IMR-90 (cell line): Measurements from ENCODE around the gene PIH1D1. TPM values are rescaled to one million over a fixed set of nuclear protein-coding genes. Genes with fewer than 3 reads are reported as not detected.

Experiments
- ATAC-seq: fragments of 200-7000 bp; cut with Tn5 transposase; 2 replicates; pipeline ENCODE4 v1.9.1; 2020; ENCODE audit warnings: low read depth, mild to moderate bottlenecking, moderate library complexity
- BruUV-seq: library from RNA; stranded (reverse); fragments of 400-500 nt; replicated peaks from 2 replicates; lab custom pipeline; 2021; lab: Mats Ljungman, UMichigan
- CTCF ChIA-PET: fragments of 300-600 bp; formaldehyde crosslinking; extraction: SDS; loops from one replicate; lab custom pipeline; 2021; ENCODE audit warnings: antibody characterized with exemption; lab: Yijun Ruan, JAX
- POLR2A ChIA-PET: fragments of 300-600 bp; sonication (Branson Sonifier 250); formaldehyde crosslinking; loops from one replicate; lab custom pipeline; 2022; ENCODE audit warnings: antibody characterized with exemption; ENCODE audit not compliant: unreplicated experiment; lab: Charles Lee
- DNase-seq: peaks from one replicate; pipeline ENCODE4 v3.0.0; 2013
- H2AFZ ChIP-seq: replicated peaks from 2 replicates; pipeline ENCODE3; 2013; ENCODE audit warnings: low read length, mild to moderate bottlenecking; ENCODE audit not compliant: poor library complexity
- H2AK5ac ChIP-seq: 2 replicates; pipeline ENCODE4 v1.6.1; 2013; ENCODE audit warnings: low read depth, low read length, inconsistent platforms
- H2AK9ac ChIP-seq: replicated peaks from 2 replicates; pipeline ENCODE3; 2013; ENCODE audit warnings: mild to moderate bottlenecking, low read depth, low read length, moderate library complexity; ENCODE audit not compliant: poor library complexity
- H2BK120ac ChIP-seq: 2 replicates; pipeline ENCODE4 v1.6.1; 2013; ENCODE audit warnings: low read depth, low read length, inconsistent platforms
- H2BK15ac ChIP-seq: 3 replicates; pipeline ENCODE4 v1.6.1; 2013; ENCODE audit warnings: low read depth, low read length, inconsistent platforms
- H2BK20ac ChIP-seq: 2 replicates; pipeline ENCODE4 v1.6.1; 2013; ENCODE audit warnings: low read depth, mild to moderate bottlenecking, inconsistent platforms, low read length, moderate library complexity
- H2BK5ac ChIP-seq: 2 replicates; pipeline ENCODE4 v1.6.1; 2013; ENCODE audit warnings: mild to moderate bottlenecking, low read depth, low read length, inconsistent platforms; ENCODE audit not compliant: poor library complexity, severe bottlenecking
- H3K14ac ChIP-seq: replicated peaks from 2 replicates; pipeline ENCODE4 v1.6.1; 2013; ENCODE audit warnings: low read depth, low read length, inconsistent platforms
- H3K18ac ChIP-seq: 2 replicates; pipeline ENCODE4 v1.6.1; 2013; ENCODE audit warnings: low read depth, low read length, control low read depth
- H3K23ac ChIP-seq: 2 replicates; pipeline ENCODE4 v1.6.1; 2013; ENCODE audit warnings: low read depth, low read length, inconsistent platforms
- H3K27ac ChIP-seq: 2 replicates; pipeline ENCODE4 v1.5.1; 2013; ENCODE audit warnings: mild to moderate bottlenecking, control low read depth, low read length; ENCODE audit not compliant: insufficient read depth
- H3K27me3 ChIP-seq: 2 replicates; pipeline ENCODE4 v1.6.1; 2013; ENCODE audit warnings: low read length; ENCODE audit not compliant: control insufficient read depth, insufficient read depth
- H3K36me3 ChIP-seq: 2 replicates; pipeline ENCODE4 v1.6.1; 2013; ENCODE audit warnings: low read length, mixed read lengths; ENCODE audit not compliant: control insufficient read depth, insufficient read depth
- H3K4ac ChIP-seq: 2 replicates; pipeline ENCODE4 v1.6.1; 2013; ENCODE audit warnings: low read depth, low read length, inconsistent platforms
- H3K4me1 ChIP-seq: 2 replicates; pipeline ENCODE4 v1.6.1; 2013; ENCODE audit warnings: low read length, mixed read lengths; ENCODE audit not compliant: control insufficient read depth, insufficient read depth
- H3K4me2 ChIP-seq: 2 replicates; pipeline ENCODE4 v1.6.1; 2013; ENCODE audit warnings: low read depth, mild to moderate bottlenecking, control low read depth, low read length, moderate library complexity
- H3K4me3 ChIP-seq: 2 replicates; pipeline ENCODE4 v1.5.1; 2013; ENCODE audit warnings: low read depth, mild to moderate bottlenecking, control low read depth, low read length, moderate library complexity; ENCODE audit not compliant: insufficient read depth
- H3K56ac ChIP-seq: 2 replicates; pipeline ENCODE4 v1.6.1; 2013; ENCODE audit warnings: low read length, inconsistent platforms; ENCODE audit not compliant: insufficient read depth; ENCODE audit errors: extremely low read depth
- H3K79me1 ChIP-seq, 2 experiments: 2 replicates each; pipeline ENCODE4 v1.6.1; 2013; ENCODE audit warnings: low read length in 2 of 2, inconsistent platforms in 1 of 2, low read depth in 1 of 2
- H3K9ac ChIP-seq: 2 replicates; pipeline ENCODE4 v1.6.1; 2013; ENCODE audit warnings: low read depth, low read length, control low read depth
- H3K9me1 ChIP-seq: 2 replicates; pipeline ENCODE4 v1.6.1; 2013; ENCODE audit warnings: low read length, inconsistent platforms; ENCODE audit not compliant: insufficient read depth
- H3K9me3 ChIP-seq: 2 replicates; pipeline ENCODE4 v1.6.1; 2013; ENCODE audit warnings: low read length; ENCODE audit not compliant: control insufficient read depth, insufficient read depth
- H4K20me1 ChIP-seq: 2 replicates; pipeline ENCODE4 v1.6.1; 2013; ENCODE audit warnings: low read length, inconsistent platforms; ENCODE audit not compliant: insufficient read depth
- H4K5ac ChIP-seq: 2 replicates; pipeline ENCODE4 v1.6.1; 2013; ENCODE audit warnings: mild to moderate bottlenecking, low read depth, low read length, control low read depth
- H4K8ac ChIP-seq, 2 experiments: 2 replicates each; pipeline ENCODE4 v1.6.1; 2013; ENCODE audit warnings: low read depth in 2 of 2, low read length in 2 of 2, control low read depth in 1 of 2, inconsistent platforms in 1 of 2
- H4K91ac ChIP-seq: 2 replicates; pipeline ENCODE4 v1.6.1; 2013; ENCODE audit warnings: low read depth, low read length, inconsistent platforms; ENCODE audit not compliant: insufficient read depth
- CEBPB ChIP-seq: IDR thresholded peaks from 2 replicates; pipeline ENCODE4 v1.6.1; 2012; ENCODE audit warnings: low read depth, low read length, improper control_type of control experiment
- FOS ChIP-seq: fragments of 150-350 bp; IDR thresholded peaks from 2 replicates; pipeline ENCODE4 v1.6.1; 2016; ENCODE audit warnings: low read depth, low read length
- RCOR1 ChIP-seq: IDR thresholded peaks from 2 replicates; pipeline ENCODE4 v1.6.1; 2012; ENCODE audit warnings: mild to moderate bottlenecking, low read length, improper control_type of control experiment; ENCODE audit not compliant: insufficient replicate concordance
- SMC3 ChIP-seq: fragments of 150-350 bp; IDR thresholded peaks from 2 replicates; pipeline ENCODE4 v1.6.1; 2016; ENCODE audit warnings: low read depth, mild to moderate bottlenecking, antibody characterized with exemption, low read length, moderate library complexity
- WGBS, 2 experiments: methylation state at CpG; one replicate each; pipeline versions ENCODE4 v1.1.5 to v1.1.7; 2013; ENCODE audit warnings: missing lambda C conversion rate in 2 of 2; ENCODE audit not compliant: insufficient read length in 1 of 2; ENCODE audit errors: extremely low coverage in 2 of 2; 5-methylcytosine and 5-hydroxymethylcytosine counted together
- dilution Hi-C: fragments of 300-500 bp; cut with HindIII; formaldehyde crosslinking; loops from one replicate; pipeline ENCODE4 v1.14.3; 2018; ENCODE audit warnings: low sequenced_read_pairs; ENCODE audit not compliant: unreplicated experiment
- in situ Hi-C: fragments of 300-500 bp; cut with MboI; formaldehyde crosslinking; loops from 3 replicates; pipeline ENCODE4 v1.14.3; 2019; ENCODE audit warnings: low sequenced_read_pairs, inconsistent platforms, mixed read lengths
- intact Hi-C: fragments of 100-400 bp; cut with micrococcal nuclease; formaldehyde crosslinking; loops from 2 replicates; pipeline ENCODE4 v1.10.0; 2022
- polyA plus RNA-seq, 3 experiments: library from polyadenylated mRNA; depleted of rRNA; stranded (reverse); fragments of >200 nt; gene quantifications; 2 replicates each; pipeline ENCODE4 v1.2.3, GENCODE V29; 2012; ENCODE audit warnings: low replicate concordance in 1 of 3
- total RNA-seq: library from RNA; depleted of rRNA; stranded (reverse); fragments of >200 nt; gene quantifications from 2 replicates; pipeline ENCODE4 v1.2.3, GENCODE V29; 2012

PIH1D1 gene
- total and polyA plus RNA-seq, 2 of the 4 experiments (the other 2 are of a cell fraction): 77.9 to 122 TPM

- Histone ChIP-seq H2BK20ac (no peak overlapping the region), H3K27ac (no peak overlapping the region), H3K14ac (no peak overlapping the region), H4K20me1 (peaks cover 3% of the 10 kb centered on the region; the same call in 1 of the 2 replicates), H3K4me2 (peak overlapping the region; percentile 34), H2BK5ac (no peak overlapping the region), H4K8ac (no peak overlapping the region), H4K91ac (no peak overlapping the region), H2BK15ac (no peak overlapping the region; the same call in 2 of the 3 replicates), H3K9me1 (peaks cover 3% of the 10 kb centered on the region; the same call in 1 of the 2 replicates), H3K27me3 (peaks cover 49% of the 10 kb centered on the region), H4K5ac (no peak overlapping the region), H3K18ac (no peak overlapping the region), H3K4ac (no peak overlapping the region), H3K23ac (no peak overlapping the region), H3K9ac (no peak overlapping the region), H2AK9ac (no peak overlapping the region), H3K4me3 (no peak overlapping the region; the same call in none of the 2 replicates), H2AFZ (peak overlapping the region; percentile 87), H3K79me1 (no peaks in the 10 kb centered on the region), H3K56ac (no peak overlapping the region), H3K9me3 (no peaks in the 10 kb centered on the region), H3K36me3 (peaks cover 4% of the 10 kb centered on the region; the same call in 1 of the 2 replicates), H2BK120ac (no peak overlapping the region), H2AK5ac (no peak overlapping the region), H3K4me1 (no peaks in the 10 kb centered on the region)
- intact Hi-C loops (no loop called here), in situ Hi-C loops (loop anchor here (10.0 kb wide), 1 partner anchor 48 kb away; no protein-coding TSS in a partner anchor), dilution Hi-C loops (no loop called here)
- TF ChIP-seq SMC3 (no peak), FOS (no peak), CEBPB (no peak), RCOR1 (no peak)
- POLR2A ChIA-PET: no interaction called here
- no TSS peak for BruUV-seq
- WGBS, 2 experiments: 8% methylated on average over 6 of the region's 11 CpGs; no CpG with 5 or more reads in 1 of the 2 experiments
- CTCF ChIA-PET: interaction anchor here (0.6 kb wide), 1 partner anchor 177 kb away, joined by 3 read pairs; no protein-coding TSS in a partner anchor
- no peak for DNase-seq
- no peak for ATAC-seq
Observed at GRCh38 chr19:49442354-49442753, 9.3 kb downstream of the PIH1D1 start.
